NB4 (cell line): ENCODE results near the gene CTNND2.

Experiments
- CTCF ChIP-seq: IDR thresholded peaks from one replicate; pipeline ENCODE4 v1.5.1; 2012; ENCODE audit warnings: low read depth, low read length
- MAX ChIP-seq: IDR thresholded peaks from 2 replicates; pipeline ENCODE4 v1.6.1; 2011; ENCODE audit warnings: low read depth, low read length
- POLR2A ChIP-seq: IDR thresholded peaks from 2 replicates; pipeline ENCODE4 v1.6.1; 2011; ENCODE audit warnings: mild to moderate bottlenecking; ENCODE audit not compliant: insufficient read length; ENCODE audit errors: extremely low read depth

- TF ChIP-seq CTCF (no peak), POLR2A (no peak), MAX (no peak)
Observed at GRCh38 chr5:11289208-11289607, 615.0 kb downstream of the CTNND2 start.
